Activated naive CD8-positive, alpha-beta T cell treated with anti-CD3 and anti-CD28 coated beads, Interleukin-2, amount 50 U/mL, for 16 hours (primary cell): ENCODE measurements around the gene TLCD3A.
"Not testable (repeated sequence)": the region's sequence is repeated elsewhere in the genome, so short reads cannot be mapped to it uniquely, and the experiment has no call there.

ENCODE experiments used
- DNase-seq: peaks from one replicate; pipeline ENCODE4 v3.0.0-alpha.2; 2020; ENCODE audit warnings: low read depth, low spot score

The TLCD3A gene

DNA sequence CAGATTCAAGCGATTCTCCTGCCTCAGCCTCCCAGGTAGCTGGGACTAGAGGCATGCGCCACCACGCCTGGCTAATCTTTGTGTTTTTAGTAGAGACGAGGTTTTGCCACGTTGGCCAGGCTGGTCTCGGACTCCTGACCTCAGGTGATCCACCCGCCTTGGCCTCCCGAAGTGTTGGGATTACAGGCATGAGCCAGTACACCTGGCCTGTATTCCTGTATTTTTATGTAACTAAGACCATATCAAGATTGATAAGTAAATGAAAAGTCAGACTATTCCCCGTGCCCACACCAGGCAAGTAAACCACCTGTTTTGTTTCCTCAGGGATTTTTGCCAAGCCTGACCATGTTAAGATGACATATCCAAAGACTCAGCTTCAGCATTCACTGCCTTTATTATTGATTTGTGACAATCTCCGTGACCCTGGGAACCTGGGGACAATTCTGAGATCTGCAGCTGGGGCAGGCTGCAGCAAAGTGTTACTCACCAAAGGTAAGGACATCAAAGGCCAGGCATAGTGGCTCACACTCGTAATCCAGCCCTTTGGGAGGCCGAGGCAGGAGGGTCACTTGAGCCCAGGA lies 55.3 kb downstream of the TLCD3A start:
- no peak for DNase-seq

DNA sequence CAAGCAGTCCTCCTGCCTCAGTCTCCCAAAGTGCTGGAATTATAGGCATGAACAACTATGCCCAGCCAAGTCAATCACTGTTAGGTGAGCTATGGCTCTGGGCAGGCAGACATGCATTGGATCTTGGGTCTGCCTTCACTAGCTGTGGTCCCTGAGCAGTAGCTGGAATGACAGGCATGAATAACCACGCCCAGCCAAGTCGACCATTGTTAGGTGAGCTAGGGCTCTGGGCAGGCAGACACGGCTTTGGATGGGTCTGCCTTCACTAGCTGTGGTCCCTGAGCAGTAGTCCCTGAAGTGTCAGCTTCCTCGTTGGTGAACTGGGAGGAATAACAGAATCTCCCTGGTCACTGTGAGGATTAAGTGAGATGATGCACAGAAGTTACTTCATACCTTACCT lies 56.2 kb downstream of the TLCD3A start:
- DNase-seq = no peak

DNA sequence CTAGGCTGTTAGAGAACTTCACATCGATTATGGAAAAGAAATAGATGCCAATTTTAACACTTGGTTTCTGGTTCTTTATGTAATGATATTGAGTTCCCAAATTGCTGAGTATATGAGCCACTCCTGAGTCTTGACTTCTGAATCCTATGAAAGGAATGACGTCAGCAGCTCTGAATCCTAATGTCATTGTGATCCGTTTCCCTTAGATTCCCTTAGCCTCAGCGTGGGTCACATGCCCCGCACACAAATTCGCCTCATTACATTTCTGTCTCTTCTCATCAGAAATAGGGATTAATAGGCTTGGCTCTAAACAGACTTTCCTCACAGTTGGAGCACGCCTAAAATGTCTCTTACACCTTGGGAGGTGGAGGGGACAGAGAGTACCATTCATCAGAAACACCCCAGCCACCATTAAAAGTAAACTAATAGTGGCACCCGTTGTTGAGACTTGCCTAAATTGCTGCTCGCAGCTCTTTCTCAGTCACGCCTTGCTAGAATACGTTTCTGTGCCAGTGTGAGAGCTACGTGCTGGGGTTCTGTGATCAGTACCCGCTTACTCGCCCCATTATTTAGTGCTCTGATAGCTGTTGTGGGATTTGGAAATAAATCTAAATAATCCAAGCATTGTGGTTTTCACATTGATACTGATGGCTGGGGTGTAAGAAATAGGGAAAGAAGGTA lies 56.9 kb downstream of the TLCD3A start:
- no peak for DNase-seq

DNA sequence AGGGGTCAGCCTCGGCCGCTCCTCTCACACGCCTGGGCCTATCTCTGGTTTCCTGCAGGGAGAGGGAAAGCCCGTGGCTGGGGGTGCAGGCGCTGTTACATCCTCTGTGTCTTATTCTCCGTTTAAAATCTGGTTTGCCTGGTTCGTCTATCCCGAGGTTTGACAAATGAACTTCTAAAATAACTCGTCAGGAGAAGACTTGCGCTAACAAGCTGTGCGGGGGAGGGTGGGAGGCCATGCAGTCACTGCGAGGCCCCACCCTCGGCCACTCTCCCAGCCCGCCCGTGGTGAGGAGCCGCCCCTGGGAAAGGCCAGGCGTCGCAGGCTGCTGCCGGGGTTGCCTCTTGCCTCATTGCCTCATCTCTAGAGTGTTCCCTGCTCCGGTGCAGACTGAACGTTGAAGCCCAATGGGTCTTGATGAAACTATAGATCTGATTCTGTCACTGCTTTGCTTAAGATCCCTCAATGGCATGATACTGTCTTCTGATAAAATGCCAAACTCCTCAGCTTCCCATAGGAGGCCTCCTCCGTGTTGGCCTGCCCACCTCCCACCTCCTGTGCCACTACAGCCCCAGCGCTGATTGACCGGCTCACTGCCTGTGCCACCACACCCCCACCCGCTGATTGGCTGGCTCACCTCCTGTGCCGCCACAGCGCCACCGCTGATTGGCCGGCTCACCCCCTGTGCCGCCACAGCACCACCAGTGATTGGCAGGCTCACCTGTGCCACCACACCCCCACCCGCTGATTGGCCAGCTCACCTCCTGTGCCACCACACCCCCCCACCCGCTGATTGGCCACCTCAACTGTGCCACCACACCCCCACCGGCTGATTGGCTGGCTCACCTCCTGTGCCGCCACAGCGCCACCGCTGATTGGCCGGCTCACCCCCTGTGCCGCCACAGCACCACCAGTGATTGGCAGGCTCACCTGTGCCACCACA lies 57.8 kb downstream of the TLCD3A start:
- not testable (repeated sequence) for DNase-seq

DNA sequence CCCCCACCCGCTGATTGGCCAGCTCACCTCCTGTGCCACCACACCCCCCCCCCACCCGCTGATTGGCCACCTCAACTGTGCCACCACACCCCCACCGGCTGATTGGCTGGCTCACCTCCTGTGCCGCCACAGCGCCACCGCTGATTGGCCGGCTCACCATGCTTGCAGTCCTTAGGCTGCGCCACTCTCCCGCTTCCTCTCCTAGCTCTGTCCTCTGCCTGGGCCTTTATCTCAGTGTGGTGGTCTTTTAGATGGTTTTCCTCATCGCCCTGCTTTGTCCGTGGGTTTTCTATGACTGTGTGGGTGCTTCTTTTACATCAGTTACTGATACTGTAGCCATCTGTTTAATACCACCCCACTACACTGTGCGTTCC lies 58.5 kb downstream of the TLCD3A start:
- DNase-seq = not testable (repeated sequence)

DNA sequence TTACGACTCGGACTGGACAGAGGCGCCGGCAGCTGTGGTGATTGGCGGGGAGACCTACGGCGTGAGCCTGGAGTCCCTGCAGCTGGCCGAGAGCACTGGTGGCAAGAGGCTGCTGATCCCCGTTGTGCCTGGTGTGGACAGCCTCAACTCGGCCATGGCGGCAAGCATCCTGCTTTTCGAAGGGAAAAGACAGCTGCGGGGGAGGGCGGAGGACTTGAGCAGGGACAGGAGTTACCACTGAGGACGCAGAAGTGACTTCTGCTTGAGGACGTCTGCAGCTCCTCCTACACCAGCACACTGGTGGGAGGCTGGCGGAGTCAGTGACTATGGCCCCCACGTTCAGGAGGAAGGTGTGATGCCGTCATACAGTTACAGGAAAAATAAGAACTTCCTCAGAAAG lies 59.4 kb downstream of the TLCD3A start:
- DNase-seq = no peak

GRCh38 chr17:792277-792676 lies 59.9 kb downstream of the TLCD3A start:
- DNase-seq = no peak
